SKM-1 (cell line): ENCODE results near the gene CLN6.
"Not testable (repeated sequence)": the region's sequence is repeated elsewhere in the genome, so short reads cannot be mapped to it uniquely, and the experiment has no call there.

Experiments
- DNase-seq: peaks from one replicate; lab custom pipeline; 2025; ENCODE audit not compliant: unreplicated experiment; lab: John Stamatoyannopoulos, UW

CLN6 gene

DNA sequence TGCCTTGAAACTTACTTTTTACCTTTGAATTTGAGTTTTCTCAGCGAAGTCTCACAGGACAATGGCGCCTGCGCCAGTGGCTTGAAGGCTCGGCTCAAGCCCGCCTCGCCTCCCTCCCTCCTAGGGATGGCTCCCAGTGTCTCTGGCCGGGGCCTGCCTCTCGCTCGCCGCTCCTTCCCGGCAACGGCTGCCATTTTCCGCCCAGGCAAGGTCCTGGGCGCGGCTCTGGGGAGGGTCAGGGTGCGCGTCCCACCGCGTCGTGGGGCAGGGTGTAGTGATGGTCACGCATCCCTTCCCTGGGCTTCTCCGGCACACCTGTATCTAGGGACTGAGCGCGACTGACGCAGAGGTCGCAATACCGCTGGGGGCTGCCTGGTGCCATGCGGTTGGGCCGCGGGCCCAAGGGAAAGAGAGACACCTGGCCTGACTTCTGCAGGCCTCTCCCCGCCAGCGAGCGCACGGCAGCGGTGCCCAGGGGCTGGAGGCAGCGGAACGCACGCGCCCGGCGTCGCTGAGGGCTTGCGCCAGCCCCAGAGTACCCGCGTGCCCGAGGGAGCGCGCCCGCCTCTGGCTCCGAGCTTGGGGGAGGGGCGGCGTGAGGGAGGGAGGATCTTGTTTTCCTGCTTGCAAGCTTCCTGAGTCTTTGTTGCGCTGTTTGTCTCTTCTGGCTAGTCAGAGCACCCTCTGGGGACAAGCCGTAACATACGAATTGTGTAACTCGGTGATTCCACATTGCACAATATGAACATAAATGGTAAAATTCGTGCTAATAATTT, 27.3 kb upstream of the CLN6 start:
- DNase-seq, result peak; percentile 87

- peak; percentile 71 for DNase-seq
Observed at GRCh38 chr15:68252925-68253534, 23.5 kb upstream of the CLN6 start.

DNA sequence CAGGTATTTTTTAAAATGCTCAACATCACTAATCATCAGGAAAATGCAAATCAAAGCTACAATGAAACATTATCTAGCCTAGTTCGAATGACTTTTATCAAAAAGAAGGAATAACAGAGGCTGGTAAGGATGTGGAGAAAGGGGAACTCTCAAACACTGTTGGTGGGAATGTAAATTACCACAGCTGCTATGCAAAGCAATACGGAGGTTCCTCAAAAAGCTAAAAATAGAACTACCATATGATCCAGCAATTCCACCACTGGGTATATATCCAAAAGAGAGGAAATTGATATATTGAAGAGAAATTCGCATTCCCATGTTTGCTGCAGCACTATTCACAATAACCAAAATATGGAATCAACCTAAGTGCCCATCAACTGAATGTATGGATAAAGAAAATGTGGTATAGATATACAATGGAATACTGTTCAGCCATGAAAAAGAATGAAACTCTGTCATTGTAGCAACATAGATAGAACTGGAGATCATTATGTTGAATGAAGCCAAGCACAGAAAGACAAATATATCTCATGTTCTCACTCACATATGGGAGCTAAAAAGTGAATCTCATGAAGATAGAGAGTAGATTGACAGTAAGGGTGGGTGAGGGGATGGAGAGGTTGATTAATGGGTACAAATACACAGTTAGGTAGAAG, 19.7 kb upstream of the CLN6 start:
- DNase-seq, result peak; percentile 60

- DNase-seq, result no peak
Observed at GRCh38 chr15:68244235-68244634, 14.7 kb upstream of the CLN6 start.

- no peak for DNase-seq
Observed at GRCh38 chr15:68241088-68241935, 11.8 kb upstream of the CLN6 start.

- no peak for DNase-seq
Observed at GRCh38 chr15:68239025-68239424, 9.5 kb upstream of the CLN6 start.

DNA sequence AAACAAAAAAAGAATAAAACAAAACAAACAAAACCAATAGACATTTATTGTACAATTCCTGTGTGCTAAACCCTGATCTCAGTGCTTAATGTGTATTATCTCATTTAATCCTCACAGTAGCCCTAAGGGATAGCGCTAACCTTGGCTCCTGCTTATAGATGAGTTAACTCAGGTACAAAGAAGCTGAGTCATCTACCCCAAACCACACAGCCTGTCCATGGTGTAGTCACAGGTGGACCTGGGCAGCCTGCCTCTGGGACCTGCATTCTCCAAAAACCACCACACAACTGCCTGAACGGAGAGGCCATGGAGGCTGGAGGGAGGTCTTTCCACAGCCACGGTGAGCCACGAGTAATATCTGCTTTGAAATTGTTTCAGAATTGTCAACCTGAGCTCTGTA, 5.5 kb upstream of the CLN6 start:
- no peak for DNase-seq

DNA sequence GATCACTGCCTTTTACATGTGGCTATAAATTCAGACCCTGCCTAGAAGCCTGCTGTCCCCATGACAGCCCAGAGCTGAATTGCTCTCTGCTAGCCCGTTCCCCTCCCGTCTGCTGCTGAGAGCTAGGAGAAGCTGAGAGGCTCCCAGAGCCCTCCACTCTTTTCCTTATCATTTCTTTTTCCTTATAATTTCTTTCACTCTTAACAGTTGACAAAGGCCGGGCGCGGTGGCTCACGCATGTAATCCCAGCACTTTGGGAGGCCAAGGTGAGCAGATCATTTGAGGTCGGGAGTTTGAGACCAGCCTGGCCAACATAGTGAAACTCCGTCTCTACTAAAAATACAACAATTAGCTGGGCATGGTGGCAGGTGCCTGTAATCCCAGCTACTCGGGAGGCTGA, 5.0 kb upstream of the CLN6 start:
- DNase-seq, result not testable (repeated sequence)

DNA sequence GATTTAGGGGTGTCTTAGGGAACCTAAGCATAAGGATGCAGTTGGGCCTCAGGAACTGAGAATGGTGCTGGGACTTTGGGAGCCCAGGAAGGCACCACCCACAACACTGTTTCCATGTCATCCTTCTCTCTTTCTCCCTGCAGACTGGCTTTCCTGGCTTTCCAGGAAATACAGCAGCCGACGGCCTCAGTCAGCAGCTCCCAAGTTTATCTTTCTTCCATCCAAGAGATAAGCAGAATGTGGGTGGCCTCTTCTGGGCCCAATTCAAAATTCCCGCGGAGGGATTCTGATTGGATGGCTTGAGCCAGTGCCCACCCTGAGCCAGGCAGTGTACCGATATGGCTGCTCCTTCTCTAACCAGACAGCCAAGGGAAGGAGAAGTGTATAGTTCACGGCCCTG, 4.5 kb upstream of the CLN6 start:
- DNase-seq, result no peak

GRCh38 chr15:68232937-68233336, 3.4 kb upstream of the CLN6 start:
- peak; percentile 61 for DNase-seq

DNA sequence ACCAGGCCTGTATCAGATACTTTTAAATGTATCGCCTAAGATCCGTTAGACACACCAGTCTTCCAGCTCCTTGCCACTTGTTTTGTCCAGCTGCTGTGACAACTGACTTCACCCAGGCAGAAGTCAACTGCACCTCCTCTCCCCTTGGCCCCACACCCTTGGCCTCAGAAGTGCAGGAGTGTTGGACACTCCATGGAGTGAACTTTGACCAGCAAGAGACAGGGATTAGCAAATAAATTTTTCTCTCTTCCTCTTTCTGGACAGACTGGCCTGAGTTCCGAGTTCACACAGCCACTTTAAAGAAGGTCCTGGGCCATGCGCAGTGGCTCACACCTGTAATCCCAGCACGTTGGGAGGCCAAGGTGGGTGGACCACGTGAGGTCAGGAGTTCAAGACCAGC, 2.9 kb upstream of the CLN6 start:
- DNase-seq, result peak; percentile 15

- DNase-seq, result no peak
Observed at GRCh38 chr15:68231102-68231818, 1.7 kb upstream of the CLN6 start.

- DNase-seq, result no peak
Observed at GRCh38 chr15:68230157-68231100, 901 bp upstream of the CLN6 start.

GRCh38 chr15:68228971-68229385, 550 bp downstream of the CLN6 start:
- no peak for DNase-seq

DNA sequence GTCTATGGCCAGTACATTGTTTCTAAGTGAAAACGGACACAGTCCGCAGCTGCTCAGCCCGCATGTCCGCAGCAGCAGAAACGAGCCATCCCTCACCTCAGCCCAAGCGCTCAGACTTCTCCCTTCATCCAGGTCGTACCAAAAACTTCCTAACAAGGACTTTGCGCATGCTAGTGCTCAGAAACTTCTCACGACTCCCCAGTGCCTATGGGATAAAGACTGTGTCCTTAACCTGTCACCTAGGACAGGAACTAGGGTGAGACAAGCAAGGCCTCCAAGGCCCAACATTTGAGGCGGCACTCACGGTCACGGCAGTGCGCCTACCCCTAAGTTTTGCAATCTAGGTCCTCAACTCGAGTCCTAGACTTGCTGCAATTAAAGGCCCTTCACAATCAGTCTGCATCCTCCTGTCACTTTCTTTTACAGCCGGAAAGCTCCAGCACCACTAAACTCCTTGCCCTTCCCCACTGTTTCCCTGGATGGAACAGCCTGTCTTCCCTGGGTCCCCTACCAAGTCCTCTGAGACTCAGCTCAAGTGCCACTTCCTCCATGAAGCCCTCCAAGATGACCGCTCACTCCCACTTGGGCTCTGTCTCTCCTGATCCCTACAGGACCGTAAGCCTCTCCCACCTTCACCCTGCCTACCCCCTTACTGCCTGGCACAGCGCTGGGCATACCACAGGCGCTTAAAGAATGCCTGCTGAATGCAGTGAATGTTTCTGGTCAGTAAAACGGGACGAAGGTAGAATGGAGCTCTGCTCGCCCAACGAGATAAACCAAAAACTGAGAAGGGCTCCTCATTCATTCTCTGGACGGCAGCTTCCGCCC, 1.2 kb downstream of the CLN6 start:
- peak; percentile 34 for DNase-seq

- no peak for DNase-seq
Observed at GRCh38 chr15:68227643-68228142, 1.8 kb downstream of the CLN6 start.

DNA sequence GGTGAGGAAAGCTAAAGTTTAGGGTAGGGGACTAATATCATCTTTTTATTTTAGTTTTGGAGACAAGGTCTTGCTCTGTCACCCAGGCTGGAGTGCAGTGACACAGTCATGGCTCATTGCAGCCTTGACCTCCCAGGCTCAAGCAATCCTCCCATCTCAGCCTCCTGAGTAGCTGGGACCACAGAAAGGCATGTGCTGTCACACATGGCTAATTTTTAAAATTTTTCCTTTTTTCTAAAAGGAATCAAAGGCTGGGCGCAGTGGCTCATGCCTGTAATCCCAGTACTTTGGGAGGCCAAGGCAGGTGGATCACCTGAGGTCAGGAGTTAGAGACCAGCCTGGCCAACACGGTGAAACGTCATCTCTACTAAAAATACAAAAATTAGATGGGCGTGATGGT, 4.1 kb downstream of the CLN6 start:
- DNase-seq, result not testable (repeated sequence)

DNA sequence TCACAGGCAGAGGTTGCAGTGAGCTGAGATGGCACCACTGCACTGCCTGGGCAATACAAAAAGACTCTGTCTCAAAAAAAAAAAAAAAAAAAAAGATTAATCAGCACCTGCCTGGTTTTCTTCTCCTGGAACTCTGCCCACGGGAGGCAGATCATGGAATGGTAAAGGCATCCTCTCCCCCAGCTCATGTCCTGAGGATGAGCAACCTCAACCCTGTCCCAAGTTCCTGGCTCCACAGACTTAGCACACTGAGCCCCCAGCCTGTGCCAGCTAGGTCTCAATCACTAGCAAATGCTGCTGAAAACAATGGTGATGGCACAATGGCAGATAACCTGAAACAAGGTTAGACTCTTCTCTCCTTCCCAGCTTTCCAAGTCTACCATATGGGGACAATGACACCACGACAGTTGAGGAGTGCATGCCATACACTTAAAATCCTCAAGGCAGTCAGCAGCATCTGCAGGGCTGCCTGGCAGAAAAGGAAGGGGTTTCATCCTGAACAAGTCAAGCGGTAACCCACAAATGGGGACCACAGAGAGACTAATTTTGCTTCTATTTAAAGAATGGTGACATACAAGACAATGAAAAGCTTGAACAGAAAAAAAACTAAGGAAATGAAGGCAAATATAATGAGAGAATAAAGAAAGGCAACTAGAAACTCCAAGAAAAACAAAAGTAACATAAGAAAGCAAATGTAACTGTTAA, 4.8 kb downstream of the CLN6 start:
- no peak for DNase-seq
